ENCODE results near the gene FSTL3. TPM values are rescaled to one million over a fixed set of nuclear protein-coding genes. Genes with fewer than 3 reads are reported as not detected.
A peak's percentile ranks its signal among the peaks of the same experiment; 100 is the strongest.

FSTL3 gene
- total and polyA plus RNA-seq, 2 of the 8 experiments (the other 6 are each of a cell fraction or from before 2014, with no cell fraction given) = 8.1 to 11.8 TPM

GRCh38 chr19:670609-671075, 5.5 kb upstream of the FSTL3 start:
- Histone ChIP-seq H2BK20ac (ENCODE audit: low read length) (no peak overlapping the region), H3K4me1 (replicated peaks in 1 of 4; ENCODE audit: control insufficient read depth in 3 of 4, insufficient read depth in 4 of 4, low read length in 3 of 4) (no peaks in the 10 kb centered on the region; a peak in 1 of 7 replicates), H3K14ac (ENCODE audit: insufficient read length) (no peak overlapping the region), H3K4me2 (ENCODE audit: insufficient read depth in 1 of 2, low read depth in 2 of 2, low read length in 2 of 2) (no peak overlapping the region), H2BK5ac (ENCODE audit: low read depth, low read length) (no peak overlapping the region), H3K18ac (ENCODE audit: extremely low read depth, low read length) (no peak overlapping the region), H3K56ac (replicated peaks; ENCODE audit: insufficient read length, low read depth, low read length) (no peak overlapping the region), H3K36me3 (ENCODE audit: control insufficient read depth in 2 of 4, insufficient read depth in 4 of 4, low read length in 3 of 4) (no peaks in the 10 kb centered on the region), H3K4ac (replicated peaks; ENCODE audit: insufficient read length, low read depth, low read length) (no peak overlapping the region), H3K9me3 (ENCODE audit: insufficient read depth in 2 of 2, low read depth in 1 of 2, low read length in 1 of 2) (no peaks in the 10 kb centered on the region; a peak in 1 of 4 replicates), H2AFZ (ENCODE audit: low read length) (no peak overlapping the region), H2AK5ac (ENCODE audit: low read depth, low read length) (no peak overlapping the region), H3K23me2 (ENCODE audit: low read depth, low read length) (no peaks in the 10 kb centered on the region), H2BK12ac (ENCODE audit: low read depth, low read length) (no peak overlapping the region), H3K27ac (ENCODE audit: low read depth, low read length) (no peak overlapping the region), H4K20me1 (replicated peaks in 1 of 2; ENCODE audit: control insufficient read depth in 1 of 2, insufficient read depth in 2 of 2, low read length in 2 of 2) (no peaks in the 10 kb centered on the region), H3K23ac (ENCODE audit: insufficient read length) (no peak overlapping the region), H2BK120ac (replicated peaks; ENCODE audit: low read depth, low read length) (no peak overlapping the region), H4K91ac (replicated peaks; ENCODE audit: insufficient read length, low read length) (no peak overlapping the region), H3K4me3 (ENCODE audit: extremely low read depth in 1 of 4, insufficient read depth in 2 of 4, low read depth in 3 of 4, low read length in 4 of 4) (no peak overlapping the region), H2BK15ac (ENCODE audit: low read length) (0 out of 2 replicates have a peak overlapping the region, but pooled peaks have one; percentile 61), H3K27me3 (replicated peaks in 1 of 4; ENCODE audit: control insufficient read depth in 3 of 4, extremely low read depth in 1 of 4, insufficient read depth in 3 of 4, low read length in 3 of 4) (peaks cover 0 to 12% (median 2%) of the 10 kb centered on the region in 4 experiments; a peak in 3 of 7 replicates), H4K8ac (ENCODE audit: extremely low read depth, insufficient read depth, low read length) (no peak overlapping the region), H4K5ac (ENCODE audit: insufficient read length, low read depth, low read length) (no peak overlapping the region), H3K9ac (replicated peaks in 1 of 4; ENCODE audit: extremely low read depth in 1 of 4, low read depth in 3 of 4, low read length in 3 of 4) (no peak overlapping the region), H3K79me2 (ENCODE audit: control insufficient read depth in 1 of 2, insufficient read depth in 2 of 2, low read length in 2 of 2) (no peaks in the 10 kb centered on the region), H3K79me1 (ENCODE audit: low read depth, low read length) (no peaks in the 10 kb centered on the region)
- CTCF ChIA-PET (ENCODE audit: partially characterized antibody) = interaction anchor here (0.5 to 2.8 kb wide), 34 partner anchors 9 to 275 kb away, joined by 3 to 16 read pairs (median 4); no protein-coding TSS in a partner anchor
- FAIRE-seq (no peak), DNase-seq (ENCODE audit: low read depth in 1 of 2, low spot score in 2 of 2) (no peak)
- POLR2A ChIA-PET (ENCODE audit: partially characterized antibody) = interaction anchor here (1.5 kb wide), 1 partner anchor 10 kb away, joined by 9 read pairs; no protein-coding TSS in a partner anchor
- TF ChIP-seq GABPA (IDR thresholded peaks at IDR 0.05; ENCODE audit: borderline replicate concordance, insufficient read depth, low read length) (0 out of 2 replicates have a peak, but pooled peaks have one; percentile 24), TAF1 (IDR thresholded peaks at IDR 0.05; ENCODE audit: low read depth, low read length) (no peak), FOSL1 (IDR thresholded peaks at IDR 0.05; ENCODE audit: insufficient read depth, low read depth, low read length) (peak; percentile 85), CTCF (IDR thresholded peaks at IDR 0.05; ENCODE audit: control extremely low read depth in 1 of 3, insufficient read depth in 1 of 3, low read depth in 1 of 3, low read length in 3 of 3) (peak; percentile 41 to 55 (median 52))
- 76% methylated on average over 9 of the region's 9 CpGs; no CpG with 5 or more reads in 1 of the 2 experiments for WGBS, 2 experiments (ENCODE audit: extremely low coverage in 1 of 2, insufficient coverage in 1 of 2, insufficient read length in 1 of 2, insufficient replicate concordance in 2 of 2, low coverage in 1 of 2, low lambda C conversion rate in 2 of 2, missing lambda C conversion rate in 1 of 2)
